Stimulated activated naive CD8-positive, alpha-beta T cell treated with anti-CD3 and anti-CD28 coated beads, Interleukin-15, Interleukin-2, amounts not matched to agents 100 ng/mL and 50 ng/mL, for 24 hours (primary cell): ENCODE results near the gene TFCP2L1.

Experiments
- H3K27ac Mint-ChIP-seq: one replicate; pipeline ENCODE4 v1.8.0; 2021; ENCODE audit warnings: mild to moderate bottlenecking, mixed read lengths
- H3K27me3 Mint-ChIP-seq: one replicate; pipeline ENCODE4 v1.8.0; 2021; ENCODE audit warnings: mixed read lengths
- H3K36me3 Mint-ChIP-seq: one replicate; pipeline ENCODE4 v1.8.0; 2021; ENCODE audit warnings: low read depth, mixed read lengths
- H3K4me1 Mint-ChIP-seq: one replicate; pipeline ENCODE4 v1.8.0; 2021; ENCODE audit warnings: low read depth, mixed read lengths
- H3K4me3 Mint-ChIP-seq: one replicate; pipeline ENCODE4 v1.8.0; 2021; ENCODE audit warnings: mild to moderate bottlenecking, mixed read lengths
- H3K9me3 Mint-ChIP-seq: one replicate; pipeline ENCODE4 v1.8.0; 2021; ENCODE audit warnings: mixed read lengths

Gene TFCP2L1

DNA sequence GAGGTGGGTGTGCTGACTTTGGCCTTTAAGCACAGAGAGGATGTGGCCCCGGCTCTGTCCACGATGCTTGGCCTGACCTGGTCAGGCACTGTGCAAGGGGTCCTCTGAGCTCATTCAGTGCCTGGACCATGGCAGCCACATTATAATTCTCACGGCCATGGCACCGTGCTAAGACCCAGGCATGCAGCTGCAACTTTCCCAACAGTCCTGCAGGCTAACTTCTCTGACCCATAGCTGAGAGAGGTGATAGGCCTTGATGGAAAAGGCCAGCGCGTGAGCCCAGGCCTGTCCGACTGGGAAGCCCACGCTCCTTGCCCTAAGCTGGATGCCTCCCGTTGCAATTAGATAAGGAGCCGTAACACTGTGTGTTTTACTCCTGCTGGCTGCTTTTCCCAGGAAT, 99.9 kb downstream of the TFCP2L1 start:
- no peak overlapping the region for H3K4me3 Mint-ChIP-seq
- no peaks in the 10 kb centered on the region for H3K36me3 Mint-ChIP-seq
- no peaks in the 10 kb centered on the region for H3K27me3 Mint-ChIP-seq
- H3K27ac Mint-ChIP-seq, result no peak overlapping the region
- H3K9me3 Mint-ChIP-seq, result no peaks in the 10 kb centered on the region
- no peaks in the 10 kb centered on the region for H3K4me1 Mint-ChIP-seq

- no peaks in the 10 kb centered on the region for H3K4me1 Mint-ChIP-seq
- no peaks in the 10 kb centered on the region for H3K36me3 Mint-ChIP-seq
- H3K4me3 Mint-ChIP-seq, result no peak overlapping the region
- no peak overlapping the region for H3K27ac Mint-ChIP-seq
- no peaks in the 10 kb centered on the region for H3K9me3 Mint-ChIP-seq
- no peaks in the 10 kb centered on the region for H3K27me3 Mint-ChIP-seq
These were observed 100.6 kb downstream of the TFCP2L1 start for GRCh38 chr2:121184248-121184862.

- Mint-ChIP-seq H3K27ac (no peak overlapping the region), H3K27me3 (peaks cover 4% of the 10 kb centered on the region), H3K36me3 (no peaks in the 10 kb centered on the region), H3K9me3 (no peaks in the 10 kb centered on the region), H3K4me1 (no peaks in the 10 kb centered on the region), H3K4me3 (no peak overlapping the region)
These were observed 102.5 kb downstream of the TFCP2L1 start for GRCh38 chr2:121182520-121182919.

- Mint-ChIP-seq H3K9me3 (no peaks in the 10 kb centered on the region), H3K4me3 (no peak overlapping the region), H3K36me3 (no peaks in the 10 kb centered on the region), H3K4me1 (no peaks in the 10 kb centered on the region), H3K27ac (no peak overlapping the region), H3K27me3 (peaks cover 7% of the 10 kb centered on the region)
These were observed 105.5 kb downstream of the TFCP2L1 start for GRCh38 chr2:121179467-121179866.

DNA sequence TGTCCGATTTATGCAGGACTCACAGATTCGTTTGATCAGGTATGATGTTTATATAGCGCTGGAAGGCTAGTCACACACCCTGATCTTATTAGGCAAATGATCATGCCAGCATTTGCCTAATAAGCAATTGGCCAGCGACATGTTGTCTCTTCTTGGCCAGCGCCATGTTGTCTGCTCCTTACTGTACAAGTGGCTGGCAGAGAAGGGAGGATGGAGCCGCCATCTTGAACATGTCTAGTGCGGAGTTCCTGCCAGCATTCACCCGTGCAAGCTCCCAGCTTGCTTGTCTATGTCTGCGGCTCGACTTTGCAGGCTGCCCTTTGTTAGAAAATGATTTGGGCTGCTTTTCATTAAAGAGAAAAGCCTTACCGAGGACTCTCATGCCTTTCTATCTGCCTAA, 106.3 kb downstream of the TFCP2L1 start:
- Mint-ChIP-seq H3K36me3 (no peaks in the 10 kb centered on the region), H3K9me3 (no peaks in the 10 kb centered on the region), H3K27me3 (peaks cover 7% of the 10 kb centered on the region), H3K4me1 (no peaks in the 10 kb centered on the region), H3K27ac (no peak overlapping the region), H3K4me3 (no peak overlapping the region)

- Mint-ChIP-seq H3K9me3 (no peaks in the 10 kb centered on the region), H3K4me1 (no peaks in the 10 kb centered on the region), H3K4me3 (no peak overlapping the region), H3K36me3 (no peaks in the 10 kb centered on the region), H3K27ac (no peak overlapping the region), H3K27me3 (peaks cover 7% of the 10 kb centered on the region)
These were observed 107.1 kb downstream of the TFCP2L1 start for GRCh38 chr2:121177896-121178295.

- Mint-ChIP-seq H3K36me3 (no peaks in the 10 kb centered on the region), H3K4me1 (no peaks in the 10 kb centered on the region), H3K9me3 (peaks cover 11% of the 10 kb centered on the region), H3K27me3 (peaks cover 15% of the 10 kb centered on the region), H3K4me3 (no peak overlapping the region), H3K27ac (no peak overlapping the region)
These were observed 109.7 kb downstream of the TFCP2L1 start for GRCh38 chr2:121175326-121175725.

GRCh38 chr2:121173806-121174205, 111.2 kb downstream of the TFCP2L1 start:
- H3K27ac Mint-ChIP-seq, result no peak overlapping the region
- no peaks in the 10 kb centered on the region for H3K4me1 Mint-ChIP-seq
- H3K4me3 Mint-ChIP-seq, result no peak overlapping the region
- H3K36me3 Mint-ChIP-seq, result no peaks in the 10 kb centered on the region
- H3K9me3 Mint-ChIP-seq, result peaks cover 11% of the 10 kb centered on the region
- peaks cover 14% of the 10 kb centered on the region for H3K27me3 Mint-ChIP-seq

DNA sequence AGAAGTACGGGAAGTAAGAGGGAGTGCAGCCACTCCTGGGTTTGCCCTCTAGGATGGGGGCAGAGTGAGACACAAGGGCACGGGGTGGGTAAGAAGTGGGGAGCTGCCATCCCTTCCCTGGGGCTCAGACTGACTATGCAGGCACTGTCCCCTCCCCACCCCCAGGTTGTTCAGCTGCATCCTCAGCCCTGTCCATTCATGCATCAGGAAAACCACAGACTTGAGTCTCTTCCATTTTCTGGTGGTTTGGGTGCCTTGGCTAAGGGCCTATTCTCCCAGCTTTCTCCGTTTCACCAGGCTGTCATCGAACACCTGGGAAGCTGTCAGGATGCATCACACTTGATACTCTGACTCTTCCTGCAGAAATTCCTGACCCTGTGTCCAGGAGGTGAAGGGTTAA, 111.9 kb downstream of the TFCP2L1 start:
- Mint-ChIP-seq H3K9me3 (peaks cover 11% of the 10 kb centered on the region), H3K4me3 (no peak overlapping the region), H3K27me3 (peaks cover 18% of the 10 kb centered on the region)

GRCh38 chr2:121172456-121172855, 112.5 kb downstream of the TFCP2L1 start:
- H3K27me3 Mint-ChIP-seq, result peaks cover 19% of the 10 kb centered on the region
- H3K4me3 Mint-ChIP-seq, result no peak overlapping the region
- peaks cover 11% of the 10 kb centered on the region for H3K9me3 Mint-ChIP-seq
- H3K27ac Mint-ChIP-seq, result no peak overlapping the region
- no peaks in the 10 kb centered on the region for H3K4me1 Mint-ChIP-seq
- H3K36me3 Mint-ChIP-seq, result no peaks in the 10 kb centered on the region

More for the DNA sequence above, 111.9 kb downstream of the TFCP2L1 start:
- Mint-ChIP-seq H3K4me1 (no peaks in the 10 kb centered on the region), H3K36me3 (no peaks in the 10 kb centered on the region), H3K27ac (no peak overlapping the region)

DNA sequence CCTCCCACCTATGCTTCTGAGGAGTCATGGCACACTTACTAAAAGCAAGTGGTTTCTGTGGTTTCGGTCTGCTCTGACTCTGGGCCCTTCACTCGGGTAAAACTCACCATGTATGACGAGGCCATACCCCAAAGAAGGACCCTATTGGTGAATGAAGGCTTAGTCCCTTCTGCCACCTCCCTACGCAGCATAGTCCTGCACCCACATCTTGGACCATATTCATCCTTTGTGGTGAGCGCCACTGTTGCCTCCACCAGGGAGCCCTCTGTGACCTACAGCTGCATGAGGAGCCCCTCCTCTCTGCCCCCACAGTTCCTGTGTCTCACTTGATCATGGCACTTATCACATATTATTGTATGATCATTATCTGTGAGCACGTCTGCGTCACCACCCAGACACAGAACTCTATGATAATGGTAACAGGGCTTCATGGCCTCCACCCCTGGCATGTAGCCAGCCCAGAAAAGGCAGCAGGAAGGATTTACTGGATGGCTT, 113.3 kb downstream of the TFCP2L1 start:
- Mint-ChIP-seq H3K27me3 (peaks cover 19% of the 10 kb centered on the region), H3K36me3 (no peaks in the 10 kb centered on the region), H3K4me3 (no peak overlapping the region), H3K27ac (no peak overlapping the region), H3K9me3 (peaks cover 11% of the 10 kb centered on the region), H3K4me1 (no peaks in the 10 kb centered on the region)

DNA sequence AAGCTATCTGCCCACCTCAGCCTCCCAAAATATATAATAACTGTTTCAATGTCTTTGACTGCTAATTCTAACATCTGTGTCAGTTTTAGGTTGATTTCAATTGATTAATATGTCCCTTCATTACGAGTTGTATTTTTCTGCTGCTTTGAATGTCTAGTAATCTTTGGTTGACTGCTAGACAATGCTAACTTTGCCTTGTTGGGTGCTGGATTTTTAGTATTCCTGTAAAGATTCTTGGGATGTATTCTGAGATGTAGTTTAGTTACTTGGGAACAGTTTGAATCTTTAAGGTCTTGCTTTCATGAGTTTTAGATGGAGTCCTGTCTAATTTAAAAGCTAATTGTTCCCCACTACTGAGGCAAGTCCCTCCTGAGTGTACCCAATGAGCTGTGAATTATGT, 114.4 kb downstream of the TFCP2L1 start:
- Mint-ChIP-seq H3K27ac (no peak overlapping the region), H3K27me3 (peaks cover 16% of the 10 kb centered on the region), H3K9me3 (peaks cover 11% of the 10 kb centered on the region), H3K4me1 (no peaks in the 10 kb centered on the region), H3K4me3 (no peak overlapping the region), H3K36me3 (no peaks in the 10 kb centered on the region)

- Mint-ChIP-seq H3K36me3 (no peaks in the 10 kb centered on the region), H3K4me1 (no peaks in the 10 kb centered on the region), H3K4me3 (no peak overlapping the region), H3K9me3 (peaks cover 20% of the 10 kb centered on the region), H3K27ac (no peak overlapping the region), H3K27me3 (peaks cover 16% of the 10 kb centered on the region)
These were observed 117.6 kb downstream of the TFCP2L1 start for GRCh38 chr2:121167411-121167810.
